Measurements from ENCODE around the gene RAPSN. TPM values are rescaled to one million over a fixed set of nuclear protein-coding genes. Genes with fewer than 3 reads are reported as not detected.

The RAPSN gene
- total and polyA plus RNA-seq, 2 donors from 2014 or later, result 0.28 to 0.41 TPM

GRCh38 chr11:47443028-47443700 lies 5.8 kb downstream of the RAPSN start:
- H3K27me3 ChIP-seq (ENCODE audit: control insufficient read depth, insufficient read depth, low read length), result no peaks in the 10 kb centered on the region
- no peaks in the 10 kb centered on the region for H3K36me3 ChIP-seq (ENCODE audit: control insufficient read depth in 2 of 3, insufficient read depth in 3 of 3, low read length in 3 of 3)
- H3K4me3 ChIP-seq (ENCODE audit: low read length in 3 of 3), result no peak overlapping the region
- no peaks in the 10 kb centered on the region for H3K4me1 ChIP-seq (ENCODE audit: control insufficient read depth in 2 of 3, insufficient read depth in 2 of 3, low read depth in 1 of 3, low read length in 3 of 3)
- intact Hi-C loops (cut with DNase I), result no loop called here
- no peaks in the 10 kb centered on the region for H3K9me3 ChIP-seq (ENCODE audit: control insufficient read depth in 2 of 3, insufficient read depth in 1 of 3, low read length in 3 of 3)
- FAIRE-seq (no peak), DNase-seq (peak in 2 of 5 donors; percentile 18 to 32)
- H3K27ac ChIP-seq (ENCODE audit: low read depth in 2 of 2, low read length in 2 of 2), result no peak overlapping the region
- H3K9ac ChIP-seq (ENCODE audit: low read length in 3 of 3), result no peak overlapping the region
- no peak for TF ChIP-seq CTCF (IDR thresholded peaks at IDR 0.05; ENCODE audit: borderline replicate concordance, extremely low read depth, insufficient read depth)

- Histone ChIP-seq H3K4me1 (ENCODE audit: control insufficient read depth in 2 of 3, insufficient read depth in 2 of 3, low read depth in 1 of 3, low read length in 3 of 3) (no peaks in the 10 kb centered on the region), H3K9me3 (ENCODE audit: control insufficient read depth in 2 of 3, insufficient read depth in 1 of 3, low read length in 3 of 3) (no peaks in the 10 kb centered on the region), H3K9ac (ENCODE audit: low read length in 3 of 3) (no peak overlapping the region), H3K36me3 (ENCODE audit: control insufficient read depth in 2 of 3, insufficient read depth in 3 of 3, low read length in 3 of 3) (no peaks in the 10 kb centered on the region), H3K27me3 (ENCODE audit: control insufficient read depth, insufficient read depth, low read length) (no peaks in the 10 kb centered on the region), H3K27ac (ENCODE audit: low read depth in 2 of 2, low read length in 2 of 2) (no peak overlapping the region), H3K4me3 (ENCODE audit: low read length in 3 of 3) (no peak overlapping the region)
- TF ChIP-seq CTCF (IDR thresholded peaks at IDR 0.05; ENCODE audit: borderline replicate concordance, extremely low read depth, insufficient read depth), result no peak
- no peak for DNase-seq
- FAIRE-seq, result no peak
- intact Hi-C loops (cut with DNase I), result no loop called here
Measured at GRCh38 chr11:47442514-47442913, 6.4 kb downstream of the RAPSN start.

GRCh38 chr11:47441421-47441820 lies 7.5 kb downstream of the RAPSN start:
- no peaks in the 10 kb centered on the region for H3K36me3 ChIP-seq (ENCODE audit: control insufficient read depth in 2 of 3, insufficient read depth in 3 of 3, low read length in 3 of 3)
- FAIRE-seq (no peak), DNase-seq (no peak)
- TF ChIP-seq CTCF (IDR thresholded peaks at IDR 0.05; ENCODE audit: borderline replicate concordance, extremely low read depth, insufficient read depth), result no peak
- no peaks in the 10 kb centered on the region for H3K9me3 ChIP-seq (ENCODE audit: control insufficient read depth in 2 of 3, insufficient read depth in 1 of 3, low read length in 3 of 3)
- H3K9ac ChIP-seq (ENCODE audit: low read length in 3 of 3), result no peak overlapping the region
- H3K27ac ChIP-seq (ENCODE audit: low read depth in 2 of 2, low read length in 2 of 2), result no peak overlapping the region
- H3K27me3 ChIP-seq (ENCODE audit: control insufficient read depth, insufficient read depth, low read length), result no peaks in the 10 kb centered on the region
- intact Hi-C loops (cut with DNase I), result no loop called here
- no peaks in the 10 kb centered on the region for H3K4me1 ChIP-seq (ENCODE audit: control insufficient read depth in 2 of 3, insufficient read depth in 2 of 3, low read depth in 1 of 3, low read length in 3 of 3)
- no peak overlapping the region for H3K4me3 ChIP-seq (ENCODE audit: low read length in 3 of 3)

- Histone ChIP-seq H3K9me3 (ENCODE audit: control insufficient read depth in 2 of 3, insufficient read depth in 1 of 3, low read length in 3 of 3) (no peaks in the 10 kb centered on the region), H3K4me1 (ENCODE audit: control insufficient read depth in 2 of 3, insufficient read depth in 2 of 3, low read depth in 1 of 3, low read length in 3 of 3) (no peaks in the 10 kb centered on the region), H3K27ac (ENCODE audit: low read depth in 2 of 2, low read length in 2 of 2) (no peak overlapping the region), H3K9ac (ENCODE audit: low read length in 3 of 3) (no peak overlapping the region), H3K27me3 (ENCODE audit: control insufficient read depth, insufficient read depth, low read length) (no peaks in the 10 kb centered on the region), H3K4me3 (ENCODE audit: low read length in 3 of 3) (no peak overlapping the region), H3K36me3 (ENCODE audit: control insufficient read depth in 2 of 3, insufficient read depth in 3 of 3, low read length in 3 of 3) (no peaks in the 10 kb centered on the region)
- intact Hi-C loops (cut with DNase I), result no loop called here
- no peak for TF ChIP-seq CTCF (IDR thresholded peaks at IDR 0.05; ENCODE audit: borderline replicate concordance, extremely low read depth, insufficient read depth)
- DNase-seq (no peak), FAIRE-seq (no peak)
Measured at GRCh38 chr11:47440054-47440476, 8.9 kb downstream of the RAPSN start.

Data from kidney (tissue), 14 donors.